ENCODE results near the gene SH3PXD2A.
"Not testable (repeated sequence)": the region's sequence is repeated elsewhere in the genome, so short reads cannot be mapped to it uniquely, and the experiment has no call there.

Gene SH3PXD2A

GRCh38 chr10:103822107-103822716, 33.2 kb downstream of the SH3PXD2A start:
- Histone ChIP-seq H3K36me3 (ENCODE audit: control insufficient read depth in 2 of 2, insufficient read depth in 2 of 2, low read length in 2 of 2) (no peaks in the 10 kb centered on the region), H3K4me1 (ENCODE audit: control insufficient read depth, insufficient read depth, low read length) (peaks cover 35% of the 10 kb centered on the region), H3K27ac (ENCODE audit: low read length) (no peak overlapping the region), H3K9me3 (ENCODE audit: control insufficient read depth in 2 of 2, low read length in 2 of 2) (no peaks in the 10 kb centered on the region), H3K4me3 (ENCODE audit: low read length in 2 of 2) (no peak overlapping the region), H3K9ac (ENCODE audit: low read length in 2 of 2) (no peak overlapping the region), H3K27me3 (ENCODE audit: control insufficient read depth in 1 of 2, insufficient read depth in 2 of 2, low read length in 2 of 2) (no peaks in the 10 kb centered on the region)

- Histone ChIP-seq H3K9ac (ENCODE audit: low read length in 2 of 2) (peak overlapping the region in 1 of 2 donors; percentile 51), H3K27ac (ENCODE audit: low read length) (peak overlapping the region; percentile 31), H3K4me1 (ENCODE audit: control insufficient read depth, insufficient read depth, low read length) (peaks cover 35% of the 10 kb centered on the region), H3K9me3 (ENCODE audit: control insufficient read depth in 2 of 2, low read length in 2 of 2) (no peaks in the 10 kb centered on the region), H3K27me3 (ENCODE audit: control insufficient read depth in 1 of 2, insufficient read depth in 2 of 2, low read length in 2 of 2) (no peaks in the 10 kb centered on the region), H3K4me3 (ENCODE audit: low read length in 2 of 2) (peak overlapping the region in 1 of 2 donors; percentile 58), H3K36me3 (ENCODE audit: control insufficient read depth in 2 of 2, insufficient read depth in 2 of 2, low read length in 2 of 2) (no peaks in the 10 kb centered on the region)
Measured at GRCh38 chr10:103820101-103821062, 35.0 kb downstream of the SH3PXD2A start.

- no peaks in the 10 kb centered on the region for H3K27me3 ChIP-seq (ENCODE audit: control insufficient read depth in 1 of 2, insufficient read depth in 2 of 2, low read length in 2 of 2)
- no peak overlapping the region for H3K9ac ChIP-seq (ENCODE audit: low read length in 2 of 2)
- H3K9me3 ChIP-seq (ENCODE audit: control insufficient read depth in 2 of 2, low read length in 2 of 2) = no peaks in the 10 kb centered on the region
- H3K4me1 ChIP-seq (ENCODE audit: control insufficient read depth, insufficient read depth, low read length) = peaks cover 36% of the 10 kb centered on the region
- no peaks in the 10 kb centered on the region for H3K36me3 ChIP-seq (ENCODE audit: control insufficient read depth in 2 of 2, insufficient read depth in 2 of 2, low read length in 2 of 2)
- H3K4me3 ChIP-seq (ENCODE audit: low read length in 2 of 2) = no peak overlapping the region
- peak overlapping the region; percentile 31 for H3K27ac ChIP-seq (ENCODE audit: low read length)
Measured at GRCh38 chr10:103819493-103819892, 35.9 kb downstream of the SH3PXD2A start.

GRCh38 chr10:103818765-103819374, 36.5 kb downstream of the SH3PXD2A start:
- no peaks in the 10 kb centered on the region for H3K9me3 ChIP-seq (ENCODE audit: control insufficient read depth in 2 of 2, low read length in 2 of 2)
- H3K27ac ChIP-seq (ENCODE audit: low read length) = no peak overlapping the region
- peaks cover 35% of the 10 kb centered on the region for H3K4me1 ChIP-seq (ENCODE audit: control insufficient read depth, insufficient read depth, low read length)
- no peak overlapping the region for H3K4me3 ChIP-seq (ENCODE audit: low read length in 2 of 2)
- H3K9ac ChIP-seq (ENCODE audit: low read length in 2 of 2) = no peak overlapping the region
- H3K27me3 ChIP-seq (ENCODE audit: control insufficient read depth in 1 of 2, insufficient read depth in 2 of 2, low read length in 2 of 2) = no peaks in the 10 kb centered on the region
- H3K36me3 ChIP-seq (ENCODE audit: control insufficient read depth in 2 of 2, insufficient read depth in 2 of 2, low read length in 2 of 2) = no peaks in the 10 kb centered on the region

GRCh38 chr10:103818105-103818504, 37.3 kb downstream of the SH3PXD2A start:
- peaks cover 28% of the 10 kb centered on the region for H3K4me1 ChIP-seq (ENCODE audit: control insufficient read depth, insufficient read depth, low read length)
- no peak overlapping the region for H3K9ac ChIP-seq (ENCODE audit: low read length in 2 of 2)
- H3K27ac ChIP-seq (ENCODE audit: low read length) = no peak overlapping the region
- no peak overlapping the region for H3K4me3 ChIP-seq (ENCODE audit: low read length in 2 of 2)
- H3K27me3 ChIP-seq (ENCODE audit: control insufficient read depth in 1 of 2, insufficient read depth in 2 of 2, low read length in 2 of 2) = no peaks in the 10 kb centered on the region
- no peaks in the 10 kb centered on the region for H3K9me3 ChIP-seq (ENCODE audit: control insufficient read depth in 2 of 2, low read length in 2 of 2)
- H3K36me3 ChIP-seq (ENCODE audit: control insufficient read depth in 2 of 2, insufficient read depth in 2 of 2, low read length in 2 of 2) = no peaks in the 10 kb centered on the region

- Histone ChIP-seq H3K9me3 (ENCODE audit: control insufficient read depth in 2 of 2, low read length in 2 of 2) (no peaks in the 10 kb centered on the region), H3K27me3 (ENCODE audit: control insufficient read depth in 1 of 2, insufficient read depth in 2 of 2, low read length in 2 of 2) (no peaks in the 10 kb centered on the region), H3K4me3 (ENCODE audit: low read length in 2 of 2) (no peak overlapping the region), H3K36me3 (ENCODE audit: control insufficient read depth in 2 of 2, insufficient read depth in 2 of 2, low read length in 2 of 2) (no peaks in the 10 kb centered on the region), H3K27ac (ENCODE audit: low read length) (no peak overlapping the region), H3K4me1 (ENCODE audit: control insufficient read depth, insufficient read depth, low read length) (peaks cover 26% of the 10 kb centered on the region), H3K9ac (ENCODE audit: low read length in 2 of 2) (no peak overlapping the region)
Measured at GRCh38 chr10:103816431-103816830, 38.9 kb downstream of the SH3PXD2A start.

GRCh38 chr10:103814626-103815370, 40.6 kb downstream of the SH3PXD2A start:
- peaks cover 15% of the 10 kb centered on the region for H3K4me1 ChIP-seq (ENCODE audit: control insufficient read depth, insufficient read depth, low read length)
- H3K4me3 ChIP-seq (ENCODE audit: low read length in 2 of 2) = no peak overlapping the region
- peak overlapping the region; percentile 24 for H3K27ac ChIP-seq (ENCODE audit: low read length)
- H3K9me3 ChIP-seq (ENCODE audit: control insufficient read depth in 2 of 2, low read length in 2 of 2) = no peaks in the 10 kb centered on the region
- no peaks in the 10 kb centered on the region for H3K27me3 ChIP-seq (ENCODE audit: control insufficient read depth in 1 of 2, insufficient read depth in 2 of 2, low read length in 2 of 2)
- H3K36me3 ChIP-seq (ENCODE audit: control insufficient read depth in 2 of 2, insufficient read depth in 2 of 2, low read length in 2 of 2) = no peaks in the 10 kb centered on the region
- H3K9ac ChIP-seq (ENCODE audit: low read length in 2 of 2) = peak overlapping the region in 1 of 2 donors; percentile 6

- no peaks in the 10 kb centered on the region for H3K36me3 ChIP-seq (ENCODE audit: control insufficient read depth in 2 of 2, insufficient read depth in 2 of 2, low read length in 2 of 2)
Measured at GRCh38 chr10:103814105-103814504, 41.3 kb downstream of the SH3PXD2A start.

GRCh38 chr10:103813312-103813711, 42.1 kb downstream of the SH3PXD2A start:
- not testable (repeated sequence) for H3K27me3 ChIP-seq (ENCODE audit: control insufficient read depth in 1 of 2, insufficient read depth in 2 of 2, low read length in 2 of 2); H3K4me3 ChIP-seq (ENCODE audit: low read length in 2 of 2); H3K9ac ChIP-seq (ENCODE audit: low read length in 2 of 2); H3K9me3 ChIP-seq (ENCODE audit: control insufficient read depth in 2 of 2, low read length in 2 of 2); H3K36me3 ChIP-seq (ENCODE audit: control insufficient read depth in 2 of 2, insufficient read depth in 2 of 2, low read length in 2 of 2); H3K27ac ChIP-seq (ENCODE audit: low read length); H3K4me1 ChIP-seq (ENCODE audit: control insufficient read depth, insufficient read depth, low read length)

More at GRCh38 chr10:103814105-103814504, 41.3 kb downstream of the SH3PXD2A start:
- Histone ChIP-seq H3K9me3 (ENCODE audit: control insufficient read depth in 2 of 2, low read length in 2 of 2) (no peaks in the 10 kb centered on the region), H3K4me1 (ENCODE audit: control insufficient read depth, insufficient read depth, low read length) (peaks cover 8% of the 10 kb centered on the region), H3K4me3 (ENCODE audit: low read length in 2 of 2) (no peak overlapping the region), H3K27me3 (ENCODE audit: control insufficient read depth in 1 of 2, insufficient read depth in 2 of 2, low read length in 2 of 2) (no peaks in the 10 kb centered on the region), H3K9ac (ENCODE audit: low read length in 2 of 2) (peak overlapping the region; percentile 6 to 36), H3K27ac (ENCODE audit: low read length) (peak overlapping the region; percentile 24)

- Histone ChIP-seq H3K4me1 (ENCODE audit: control insufficient read depth, insufficient read depth, low read length) (peaks cover 11% of the 10 kb centered on the region), H3K9ac (ENCODE audit: low read length in 2 of 2) (no peak overlapping the region), H3K27ac (ENCODE audit: low read length) (no peak overlapping the region)
Measured at GRCh38 chr10:103812432-103812831, 42.9 kb downstream of the SH3PXD2A start.

More at GRCh38 chr10:103812432-103812831, 42.9 kb downstream of the SH3PXD2A start:
- Histone ChIP-seq H3K4me3 (ENCODE audit: low read length in 2 of 2) (no peak overlapping the region), H3K36me3 (ENCODE audit: control insufficient read depth in 2 of 2, insufficient read depth in 2 of 2, low read length in 2 of 2) (no peaks in the 10 kb centered on the region), H3K9me3 (ENCODE audit: control insufficient read depth in 2 of 2, low read length in 2 of 2) (no peaks in the 10 kb centered on the region), H3K27me3 (ENCODE audit: control insufficient read depth in 1 of 2, insufficient read depth in 2 of 2, low read length in 2 of 2) (no peaks in the 10 kb centered on the region)
